GM12892 (cell line): ENCODE data around the gene ABCA3.

ENCODE experiments used
- POLR2A ChIP-seq: IDR thresholded peaks from 2 replicates; pipeline ENCODE4 v1.6.1; 2011; ENCODE audit warnings: low read depth, low read length, control low read depth
- POLR2AphosphoS5 ChIP-seq: IDR thresholded peaks from 2 replicates; pipeline ENCODE4 v1.6.1; 2011; ENCODE audit warnings: low read depth, low read length, control low read depth
- TAF1 ChIP-seq: IDR thresholded peaks from 2 replicates; pipeline ENCODE4 v1.6.1; 2011; ENCODE audit warnings: low read depth, mild to moderate bottlenecking, control low read depth, low read length, borderline replicate concordance

- TF ChIP-seq POLR2A: no peak
- no peak for TF ChIP-seq POLR2AphosphoS5
- no peak for TF ChIP-seq TAF1
Measured at GRCh38 chr16:2233046-2233775, 107.3 kb downstream of the ABCA3 start.
